ENCODE data around the gene NME8.

Gene NME8

GRCh38 chr7:37901890-37902524, 53.6 kb downstream of the NME8 start:
- no peak for DNase-seq

DNA sequence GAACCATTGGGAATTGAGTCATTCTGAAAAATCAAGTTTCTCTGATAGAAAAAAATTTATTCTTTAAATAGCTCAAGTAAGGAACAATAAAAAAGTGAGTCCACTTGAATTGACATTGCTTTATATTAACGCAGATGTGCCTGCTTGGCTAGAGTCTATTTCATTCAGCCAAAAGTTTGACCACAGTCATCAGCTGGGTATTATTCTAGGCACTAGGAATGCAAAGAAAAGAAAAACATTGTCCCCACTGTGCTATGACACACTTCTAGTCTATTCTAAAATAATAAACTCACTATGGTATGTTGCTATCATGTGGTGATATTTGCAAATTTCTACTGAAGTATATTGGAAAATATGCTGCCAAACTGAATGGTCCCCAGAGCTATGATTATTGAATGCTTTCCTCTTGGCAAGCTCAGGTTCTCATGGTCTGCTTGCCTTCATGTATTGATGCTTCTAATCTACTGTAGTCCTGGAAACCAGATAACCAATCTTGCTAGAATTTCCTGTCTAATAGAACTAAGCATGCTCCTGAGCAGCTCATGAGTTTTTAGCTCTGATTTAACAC, 59.9 kb downstream of the NME8 start:
- no peak for DNase-seq

GRCh38 chr7:37912756-37913155, 64.4 kb downstream of the NME8 start:
- DNase-seq = no peak

GRCh38 chr7:37915438-37915837, 67.0 kb downstream of the NME8 start:
- DNase-seq = no peak

- no peak for DNase-seq
Measured at GRCh38 chr7:37916017-37916672, 67.7 kb downstream of the NME8 start.

DNA sequence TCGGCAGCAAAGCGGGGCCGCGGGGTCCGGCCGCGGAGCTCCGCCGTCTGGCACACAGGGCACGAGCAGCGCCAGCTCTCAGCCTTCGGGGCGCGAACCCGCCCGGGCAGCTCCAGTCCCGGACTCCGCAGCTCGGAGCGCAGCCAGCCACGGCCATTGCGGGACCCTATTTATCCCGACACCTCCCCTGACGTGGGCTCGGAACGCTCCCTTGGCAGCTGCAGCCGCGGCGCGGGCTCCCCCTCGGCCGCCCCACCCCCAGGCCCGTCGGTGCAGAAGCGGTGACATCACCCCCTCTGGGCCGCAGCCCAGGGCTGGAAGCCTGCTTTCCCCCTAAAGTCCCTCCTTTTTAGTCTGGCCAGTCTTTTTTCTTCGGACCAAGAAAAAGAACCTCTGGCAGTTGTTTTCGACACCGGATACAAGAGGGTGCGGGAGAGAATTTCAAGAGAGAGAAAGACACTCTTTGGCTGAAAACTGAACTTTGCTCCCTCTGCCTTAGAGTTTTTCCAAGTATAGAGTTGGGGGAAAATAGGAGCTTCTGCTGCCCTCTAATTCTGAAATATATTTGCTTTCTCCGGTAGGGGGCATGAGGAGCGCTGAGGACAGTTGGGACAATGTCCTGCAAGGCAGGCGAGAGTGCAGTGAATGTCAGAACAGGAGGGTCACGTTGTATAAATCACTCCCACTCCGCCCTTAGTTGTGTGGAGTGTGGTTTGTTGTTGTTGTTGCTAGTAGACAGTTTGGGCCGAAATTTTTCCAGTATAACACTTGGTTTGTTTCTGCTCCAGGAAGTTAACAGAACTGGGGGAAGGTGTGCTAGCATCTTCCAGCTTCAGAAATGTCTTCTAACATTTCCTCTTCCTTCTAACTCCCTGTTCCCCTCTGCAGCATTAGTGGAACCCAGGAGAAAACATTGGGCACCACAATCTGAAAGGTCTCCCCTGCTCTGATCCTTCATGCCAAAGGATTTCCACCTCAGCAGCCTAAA, 68.6 kb downstream of the NME8 start, which contains the start of gene SFRP4:
Gene SFRP4 (minus strand): TSS at position 145 of the 988 bp plus-strand sequence. CDS start 280 bp downstream, outside the sequence.
- DNase-seq = no peak

DNA sequence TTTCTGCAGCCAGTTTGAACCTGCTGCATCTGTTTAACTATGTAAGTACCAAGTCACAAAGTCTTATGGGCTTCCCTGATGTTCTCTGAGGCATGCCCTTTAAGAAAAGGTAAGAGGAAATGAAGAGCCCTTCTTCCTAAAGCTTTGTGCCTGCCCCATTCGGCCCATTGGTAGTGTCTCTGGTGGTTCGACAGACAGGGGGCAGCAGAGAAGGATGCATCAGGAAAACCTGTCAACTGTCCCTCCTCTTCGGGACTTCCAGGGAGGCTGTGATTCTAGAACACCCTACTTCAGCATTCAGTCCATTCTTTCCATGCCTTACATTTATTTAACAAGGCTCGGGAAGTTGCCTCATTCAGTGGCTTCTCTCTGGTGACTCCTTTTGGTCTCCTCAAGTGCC, 70.1 kb downstream of the NME8 start:
- DNase-seq = no peak

GRCh38 chr7:37920305-37920848, 72.0 kb downstream of the NME8 start, which contains the start of gene EPDR1:
EPDR1 (plus strand) TSS chr7:37920640; CDS start chr7:37920940, 300 bp downstream.
- no peak for DNase-seq

DNA sequence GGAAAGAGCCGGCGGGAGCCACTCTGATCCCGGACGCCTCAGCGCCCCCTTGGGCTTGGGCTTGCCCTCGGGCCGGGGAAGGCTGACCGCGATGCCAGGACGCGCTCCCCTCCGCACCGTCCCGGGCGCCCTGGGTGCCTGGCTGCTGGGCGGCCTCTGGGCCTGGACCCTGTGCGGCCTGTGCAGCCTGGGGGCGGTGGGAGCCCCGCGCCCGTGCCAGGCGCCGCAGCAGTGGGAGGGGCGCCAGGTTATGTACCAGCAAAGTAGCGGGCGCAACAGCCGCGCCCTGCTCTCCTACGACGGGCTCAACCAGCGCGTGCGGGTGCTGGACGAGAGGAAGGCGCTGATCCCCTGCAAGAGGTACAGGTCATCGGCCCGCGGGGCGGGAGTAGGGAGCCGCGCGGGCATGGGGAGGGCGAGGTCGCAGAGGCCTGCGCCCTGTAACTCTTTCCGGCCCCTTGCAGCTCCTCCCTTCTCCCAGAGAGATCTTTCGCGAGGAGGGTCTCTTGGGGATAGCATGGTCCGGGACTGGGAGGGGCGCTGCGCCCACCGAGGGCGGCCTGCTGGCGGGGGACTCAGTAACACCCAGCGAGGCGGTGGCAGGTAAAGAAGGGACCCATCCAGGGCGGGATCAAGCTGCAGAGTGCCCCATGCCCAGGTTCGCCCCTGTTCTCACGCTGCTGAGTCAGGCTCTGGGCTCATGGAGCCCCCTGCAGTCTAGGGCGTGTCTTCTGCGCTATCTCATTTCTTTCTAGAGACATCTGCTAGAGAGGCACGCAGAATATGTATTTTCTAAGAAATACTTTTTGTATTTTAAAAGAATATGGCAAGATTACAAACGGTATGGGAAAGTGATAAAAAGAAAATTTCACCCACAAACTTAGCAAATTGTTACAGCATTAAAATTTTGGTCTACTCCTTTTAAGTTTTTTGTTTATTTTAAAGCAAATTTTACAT, 72.7 kb downstream of the NME8 start:
- no peak for DNase-seq

DNA sequence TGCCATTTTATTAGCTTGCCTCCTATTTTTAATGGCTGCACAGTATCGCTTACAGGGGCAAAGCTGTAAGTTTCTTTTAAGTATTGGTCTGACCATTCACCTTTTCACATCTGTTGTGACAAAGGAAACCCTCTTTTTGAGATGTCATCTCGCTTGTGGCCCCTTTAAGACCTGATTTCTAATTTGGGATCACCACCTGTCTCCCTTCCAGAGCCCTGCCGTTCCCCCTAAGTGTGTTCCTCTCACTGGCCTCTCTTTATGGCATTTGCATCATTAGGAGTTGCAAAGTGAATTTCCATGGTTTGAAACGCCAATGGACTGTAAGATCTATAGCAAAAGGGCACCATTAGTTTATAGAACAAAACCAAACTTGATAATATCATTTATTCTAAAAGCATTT, 73.5 kb downstream of the NME8 start:
- no peak for DNase-seq

GRCh38 chr7:37923996-37924395, 75.6 kb downstream of the NME8 start:
- no peak for DNase-seq

GRCh38 chr7:37924491-37925041, 76.2 kb downstream of the NME8 start:
- DNase-seq = no peak

DNA sequence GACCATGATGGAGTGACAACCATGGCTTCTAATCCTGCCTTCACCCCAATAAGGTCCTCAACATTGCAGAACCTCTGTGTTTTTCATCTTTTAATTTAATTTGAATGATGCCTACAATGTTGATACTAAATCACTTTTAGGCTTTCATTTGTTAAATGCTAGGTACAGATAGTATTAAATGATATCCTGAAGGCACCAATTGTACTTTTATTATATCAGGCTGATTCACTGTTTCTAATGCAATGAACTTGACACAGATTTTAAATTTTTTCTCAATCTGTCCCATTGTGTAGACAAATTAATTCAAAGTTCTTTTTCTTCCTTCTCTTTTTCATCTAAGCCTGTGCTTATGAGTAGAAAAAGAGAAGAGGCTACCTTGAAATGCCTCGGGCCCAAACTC, 77.2 kb downstream of the NME8 start:
- no peak for DNase-seq

DNA sequence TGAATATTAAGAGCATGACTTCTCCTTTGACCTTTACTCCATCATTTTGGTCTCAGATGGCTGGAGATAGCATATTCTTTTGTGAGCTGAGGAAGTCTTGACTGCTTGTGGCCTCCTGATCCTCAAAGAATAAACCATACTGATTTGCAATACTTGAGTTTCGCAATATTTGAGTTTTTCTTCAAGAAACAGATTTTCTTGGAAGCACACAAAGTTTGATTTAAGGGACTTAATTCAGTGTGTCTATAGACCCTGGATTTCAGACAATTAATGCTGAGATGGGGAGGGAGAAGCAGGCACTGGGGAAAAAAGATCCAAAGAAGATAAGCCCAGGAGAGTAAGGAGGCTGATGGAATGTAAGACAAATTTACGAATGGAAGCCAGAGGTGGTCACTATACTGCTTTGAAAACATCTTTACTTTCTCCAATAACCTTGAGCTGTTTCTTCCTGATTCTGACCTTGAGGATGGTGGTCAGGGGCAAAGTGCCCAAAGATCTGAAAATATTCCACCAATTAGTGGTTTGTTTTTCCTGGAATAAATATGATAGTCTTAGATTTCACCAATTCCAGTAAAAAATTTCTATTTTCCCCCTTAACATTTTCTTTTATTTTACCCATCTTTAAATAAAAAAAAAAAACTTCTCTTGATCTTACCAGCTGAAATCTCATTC, 79.5 kb downstream of the NME8 start:
- no peak for DNase-seq

DNA sequence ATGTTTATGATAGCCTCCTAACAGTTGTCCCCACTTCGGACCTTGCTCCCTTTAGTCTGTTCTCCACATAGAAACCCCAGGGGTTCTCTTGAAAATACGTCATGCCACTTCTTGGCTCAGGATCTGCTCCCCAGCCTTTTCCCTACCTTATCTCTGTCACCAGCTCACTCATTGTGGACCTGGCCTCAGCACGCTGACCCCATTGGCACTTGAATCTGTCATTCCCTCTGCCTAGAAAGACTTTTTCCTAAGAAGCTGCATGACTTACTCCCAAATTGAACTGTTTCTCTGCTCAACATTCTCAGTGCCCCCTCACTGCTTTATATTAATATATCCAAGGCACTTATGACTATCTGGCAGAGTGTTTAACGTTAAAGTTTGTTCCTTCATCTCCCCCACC, 80.5 kb downstream of the NME8 start:
- no peak for DNase-seq

DNA sequence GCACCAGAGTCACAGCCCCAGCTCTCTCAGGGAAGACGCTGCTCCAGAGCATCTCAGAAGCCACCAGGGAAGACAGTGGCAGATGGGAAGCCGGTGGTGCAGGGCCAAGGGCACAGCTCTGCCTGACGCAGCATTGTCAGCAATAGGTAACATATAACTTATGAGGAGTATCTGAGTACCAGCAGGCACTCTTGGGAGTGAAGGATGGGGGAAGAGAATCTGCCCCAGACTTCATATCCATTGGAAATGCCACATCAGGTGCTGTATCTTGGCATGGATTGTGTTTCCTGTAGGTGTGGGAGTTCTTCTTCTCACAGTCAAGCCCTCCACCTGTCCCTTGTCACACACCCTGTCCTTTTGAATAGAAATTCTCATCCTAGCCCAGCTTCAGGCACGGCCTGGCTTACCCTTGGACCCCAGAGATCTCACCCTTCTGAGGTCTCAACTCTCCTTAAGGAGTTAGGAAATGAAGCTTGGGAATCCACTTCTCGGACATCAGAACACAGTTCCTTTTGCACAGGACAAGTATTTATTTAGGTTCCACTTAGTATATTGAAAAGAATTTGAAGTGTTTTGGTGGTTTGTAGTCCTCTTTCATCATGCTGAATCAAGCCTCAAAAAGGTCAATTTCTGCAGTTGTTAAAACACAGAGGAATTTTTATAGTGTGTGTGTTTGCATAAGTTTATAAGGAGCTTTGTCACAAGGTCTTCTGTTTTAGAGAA, 82.0 kb downstream of the NME8 start:
- no peak for DNase-seq

DNA sequence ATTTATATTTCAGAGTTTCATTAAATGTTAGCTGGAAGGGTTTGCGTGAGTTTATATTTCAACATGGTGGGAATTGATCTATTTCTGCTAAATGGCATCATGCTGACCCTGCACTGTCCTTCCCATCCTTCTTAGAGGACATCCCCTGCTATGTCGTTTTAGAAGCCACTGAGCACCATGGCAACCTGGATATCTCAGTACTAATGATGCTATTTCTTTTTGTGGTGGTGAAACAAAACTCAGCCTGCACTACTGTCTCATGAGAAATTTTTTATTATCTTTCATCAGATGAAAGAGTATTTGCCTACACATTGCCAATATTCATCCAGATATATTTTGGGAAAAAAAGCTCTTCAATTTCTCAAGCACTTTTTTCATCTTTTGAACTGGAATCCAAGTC, 84.1 kb downstream of the NME8 start:
- DNase-seq = no peak

- DNase-seq = no peak
Measured at GRCh38 chr7:37933018-37933566, 84.7 kb downstream of the NME8 start.

DNA sequence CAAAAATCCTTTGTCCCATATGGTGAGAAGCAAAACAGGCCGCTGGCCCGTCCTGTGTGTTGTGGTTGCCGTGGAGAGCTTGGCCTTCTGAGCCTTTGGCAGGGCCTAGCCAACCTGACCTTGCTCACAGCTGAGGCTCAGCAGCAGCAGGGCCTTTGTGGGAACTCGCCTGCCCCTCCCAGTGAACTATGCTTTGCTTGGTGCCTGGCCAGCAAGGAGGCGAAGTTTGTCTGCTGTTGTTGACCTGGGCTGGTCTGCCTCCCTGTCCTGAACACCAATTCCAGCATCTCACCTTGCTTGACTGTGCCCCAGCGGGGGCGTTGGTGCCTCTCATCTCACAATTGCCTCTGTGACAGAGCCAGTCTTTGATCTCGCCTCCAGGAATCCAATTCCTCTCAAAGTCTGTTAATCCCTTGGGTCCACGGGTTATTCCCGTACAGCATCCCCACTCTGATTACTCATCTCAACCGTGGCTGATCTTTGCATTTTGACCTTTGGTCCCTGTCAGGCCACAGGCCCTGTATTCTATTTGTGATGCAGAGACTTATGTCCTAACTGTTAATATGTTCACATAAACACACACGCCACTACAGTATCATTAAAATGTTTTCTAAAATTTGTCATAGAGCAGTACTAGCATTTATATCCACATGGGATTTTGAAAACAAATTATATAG, 94.7 kb downstream of the NME8 start:
- no peak for DNase-seq
